ENCODE data around the gene CAD. TPM values are rescaled to one million over a fixed set of nuclear protein-coding genes. Genes with fewer than 3 reads are reported as not detected.
"Not testable (repeated sequence)": the region's sequence is repeated elsewhere in the genome, so short reads cannot be mapped to it uniquely, and the experiment has no call there.

Gene CAD
- total RNA-seq, 2 experiments from 2014 or later: 99.7 to 102 TPM

GRCh38 chr2:27263287-27264252 is 46.4 kb downstream of the CAD start:
- no peaks in the 10 kb centered on the region for H3K36me3 Mint-ChIP-seq
- intact Hi-C loops (cut with micrococcal nuclease): loop anchor here (2.0 kb wide), 2 partner anchors 17 to 51 kb away; partner anchors contain the start of genes ATRAID and SLC5A6
- H3K4me3 Mint-ChIP-seq: peak overlapping the region; percentile 77
- DNase-seq: no peak
- ChIA-PET POLR2A (interaction anchor here (0.5 kb wide), 1 partner anchor 16 kb away, joined by 3 read pairs; no protein-coding TSS in a partner anchor), CTCF (interaction anchor here (0.6 to 7.9 kb wide), 7 partner anchors 12 to 417 kb away, joined by 3 to 94 read pairs (median 4); partner anchors contain the start of gene TRIM54)
- no peaks in the 10 kb centered on the region for H3K9me3 Mint-ChIP-seq
- peaks cover 45% of the 10 kb centered on the region for H3K27me3 Mint-ChIP-seq
- H3K4me1 Mint-ChIP-seq (ENCODE audit: low read depth): peaks cover 23% of the 10 kb centered on the region
- no peak overlapping the region for H3K27ac Mint-ChIP-seq

- Mint-ChIP-seq H3K36me3 (no peaks in the 10 kb centered on the region), H3K27ac (no peak overlapping the region)
- DNase-seq: peak; percentile 28
Measured at GRCh38 chr2:27264253-27264752, 47.1 kb downstream of the CAD start.

GRCh38 chr2:27264753-27265535 is 47.8 kb downstream of the CAD start:
- ChIA-PET CTCF (interaction anchor here (0.6 to 7.9 kb wide), 15 partner anchors 14 to 303 kb away, joined by 3 to 94 read pairs (median 4); partner anchors contain the start of gene TRIM54), POLR2A (interaction anchor here (0.8 kb wide), 1 partner anchor 35 kb away, joined by 3 read pairs; no protein-coding TSS in a partner anchor)
- Mint-ChIP-seq H3K4me1 (ENCODE audit: low read depth) (peaks cover 23% of the 10 kb centered on the region), H3K4me3 (peak overlapping the region; percentile 72), H3K27ac (no peak overlapping the region), H3K27me3 (peaks cover 42% of the 10 kb centered on the region), H3K9me3 (no peaks in the 10 kb centered on the region), H3K36me3 (no peaks in the 10 kb centered on the region)
- intact Hi-C loops (cut with micrococcal nuclease): no loop called here
- DNase-seq: peak; percentile 82

More at GRCh38 chr2:27264253-27264752, 47.1 kb downstream of the CAD start:
- ChIA-PET CTCF (interaction anchor here (0.6 to 7.9 kb wide), 9 partner anchors 13 to 168 kb away, joined by 3 to 94 read pairs (median 3); partner anchors contain the start of gene TRIM54), POLR2A (interaction anchor here (0.8 kb wide), 1 partner anchor 35 kb away, joined by 3 read pairs; no protein-coding TSS in a partner anchor)
- Mint-ChIP-seq H3K4me1 (ENCODE audit: low read depth) (peaks cover 23% of the 10 kb centered on the region), H3K4me3 (peak overlapping the region; percentile 72), H3K9me3 (no peaks in the 10 kb centered on the region), H3K27me3 (peaks cover 42% of the 10 kb centered on the region)
- intact Hi-C loops (cut with micrococcal nuclease): no loop called here

GRCh38 chr2:27265536-27265870 is 48.3 kb downstream of the CAD start:
- ChIA-PET CTCF (interaction anchor here (0.8 to 7.9 kb wide), 11 partner anchors 15 to 304 kb away, joined by 3 to 94 read pairs (median 4); partner anchors contain the start of gene TRIM54), POLR2A (no interaction called here)
- Mint-ChIP-seq H3K27me3 (peaks cover 39% of the 10 kb centered on the region), H3K4me3 (peak overlapping the region; percentile 9), H3K4me1 (ENCODE audit: low read depth) (peaks cover 23% of the 10 kb centered on the region), H3K27ac (no peak overlapping the region), H3K9me3 (no peaks in the 10 kb centered on the region), H3K36me3 (no peaks in the 10 kb centered on the region)
- DNase-seq: no peak
- intact Hi-C loops (cut with micrococcal nuclease): no loop called here

GRCh38 chr2:27268296-27268695 is 51.1 kb downstream of the CAD start:
- not testable (repeated sequence) for H3K9me3 Mint-ChIP-seq
- CTCF ChIA-PET: interaction anchor here (7.9 kb wide), 1 partner anchor 12 kb away, joined by 94 read pairs; the partner anchor contains the start of gene TRIM54

GRCh38 chr2:27270131-27270530 is 53.0 kb downstream of the CAD start:
- H3K9me3 Mint-ChIP-seq: no peaks in the 10 kb centered on the region
- no peak overlapping the region for H3K27ac Mint-ChIP-seq
- POLR2A ChIA-PET: no interaction called here
- CTCF ChIA-PET: interaction anchor here (0.9 to 2.2 kb wide), 3 partner anchors 10 to 308 kb away, joined by 4 to 23 read pairs (median 4); no protein-coding TSS in a partner anchor
- no peaks in the 10 kb centered on the region for H3K36me3 Mint-ChIP-seq
- H3K27me3 Mint-ChIP-seq: peaks cover 15% of the 10 kb centered on the region
- intact Hi-C loops (cut with micrococcal nuclease): no loop called here
- DNase-seq: no peak
- H3K4me1 Mint-ChIP-seq (ENCODE audit: low read depth): peaks cover 3% of the 10 kb centered on the region
- H3K4me3 Mint-ChIP-seq: no peak overlapping the region

More at GRCh38 chr2:27268296-27268695, 51.1 kb downstream of the CAD start:
- peaks cover 23% of the 10 kb centered on the region for H3K27me3 Mint-ChIP-seq
- intact Hi-C loops (cut with micrococcal nuclease); DNase-seq; H3K4me3 Mint-ChIP-seq; POLR2A ChIA-PET; H3K27ac Mint-ChIP-seq; H3K36me3 Mint-ChIP-seq: not testable (repeated sequence)
- peaks cover 14% of the 10 kb centered on the region for H3K4me1 Mint-ChIP-seq (ENCODE audit: low read depth)

GRCh38 chr2:27270670-27271069 is 53.5 kb downstream of the CAD start:
- intact Hi-C loops (cut with micrococcal nuclease): no loop called here
- Mint-ChIP-seq H3K9me3 (no peaks in the 10 kb centered on the region), H3K36me3 (no peaks in the 10 kb centered on the region), H3K4me1 (ENCODE audit: low read depth) (no peaks in the 10 kb centered on the region), H3K27ac (no peak overlapping the region), H3K27me3 (peaks cover 11% of the 10 kb centered on the region), H3K4me3 (no peak overlapping the region)
- ChIA-PET POLR2A (no interaction called here), CTCF (interaction anchor here (0.9 to 2.2 kb wide), 4 partner anchors 9 to 309 kb away, joined by 4 to 23 read pairs (median 5); no protein-coding TSS in a partner anchor)
- DNase-seq: no peak

- POLR2A ChIA-PET: no interaction called here
- no peaks in the 10 kb centered on the region for H3K9me3 Mint-ChIP-seq
- CTCF ChIA-PET: interaction anchor here (0.7 to 2.2 kb wide), 5 partner anchors 8 to 276 kb away, joined by 3 to 23 read pairs (median 6); partner anchors contain the start of gene TRIM54
- H3K27ac Mint-ChIP-seq: no peak overlapping the region
- H3K4me3 Mint-ChIP-seq: no peak overlapping the region
- no peaks in the 10 kb centered on the region for H3K36me3 Mint-ChIP-seq
- no peak for DNase-seq
- peaks cover 13% of the 10 kb centered on the region for H3K27me3 Mint-ChIP-seq
- intact Hi-C loops (cut with micrococcal nuclease): no loop called here
- H3K4me1 Mint-ChIP-seq (ENCODE audit: low read depth): no peaks in the 10 kb centered on the region
Measured at GRCh38 chr2:27271631-27272340, 54.6 kb downstream of the CAD start.

- CTCF ChIA-PET: interaction anchor here (0.7 to 1.8 kb wide), 4 partner anchors 8 to 277 kb away, joined by 3 to 6 read pairs (median 4); partner anchors contain the start of gene TRIM54
- POLR2A ChIA-PET; DNase-seq; H3K4me1 Mint-ChIP-seq (ENCODE audit: low read depth); H3K27ac Mint-ChIP-seq; H3K36me3 Mint-ChIP-seq; H3K9me3 Mint-ChIP-seq; intact Hi-C loops (cut with micrococcal nuclease); H3K4me3 Mint-ChIP-seq: not testable (repeated sequence)
- peaks cover 16% of the 10 kb centered on the region for H3K27me3 Mint-ChIP-seq
Measured at GRCh38 chr2:27272537-27273522, 55.7 kb downstream of the CAD start.

Data from activated CD4-positive, alpha-beta memory T cell treated with anti-CD3 and anti-CD28 coated beads for 36 hours (primary cell).